ENCODE measurements around the gene CXCL10. TPM values are rescaled to one million over a fixed set of nuclear protein-coding genes. Genes with fewer than 3 reads are reported as not detected.

CXCL10 gene
- total RNA-seq, 2 experiments from 2014 or later = not detected

- no peaks in the 10 kb centered on the region for H3K27me3 ChIP-seq (ENCODE audit: control insufficient read depth in 1 of 2, insufficient read depth in 2 of 2, low read length in 2 of 2)
- Mint-ChIP-seq H3K36me3 (ENCODE audit: low read depth) (no peaks in the 10 kb centered on the region), H3K27ac (no peak overlapping the region), H3K9me3 (no peaks in the 10 kb centered on the region), H3K4me1 (ENCODE audit: low read depth) (peaks cover 13% of the 10 kb centered on the region), H3K4me3 (no peak overlapping the region), H3K27me3 (no peaks in the 10 kb centered on the region)
- ATAC-seq (ENCODE audit: poor library complexity) = no peak
- ChIA-PET POLR2A (no interaction called here), CTCF (no interaction called here)
- no peak for DNase-seq
- H3K4me3 ChIP-seq (ENCODE audit: low read length) = no peak overlapping the region
- H3K36me3 ChIP-seq (ENCODE audit: insufficient read depth, low read length) = no peaks in the 10 kb centered on the region
- intact Hi-C loops (cut with DNase I, micrococcal nuclease) = no loop called here
- no peaks in the 10 kb centered on the region for H3K9me3 ChIP-seq (ENCODE audit: control insufficient read depth in 1 of 2, insufficient read depth in 1 of 2, low read length in 2 of 2)
- no peak for TF ChIP-seq CTCF (IDR thresholded peaks at IDR 0.05)
- H3K4me1 ChIP-seq (ENCODE audit: insufficient read depth, low read length) = peaks cover 10% of the 10 kb centered on the region
- no peak overlapping the region for H3K27ac ChIP-seq (ENCODE audit: low read depth in 1 of 2, low read length in 2 of 2)
These were observed 6.0 kb upstream of the CXCL10 start for GRCh38 chr4:76029300-76029699.

GRCh38 chr4:76028350-76028765 lies 5.1 kb upstream of the CXCL10 start:
- no peak for TF ChIP-seq CTCF (IDR thresholded peaks at IDR 0.05)
- ATAC-seq (ENCODE audit: poor library complexity) (peak; percentile 48), DNase-seq (peak in 3 of 14 experiments; percentile 43 to 49 (median 45))
- Histone ChIP-seq H3K4me3 (ENCODE audit: low read length) (peak overlapping the region; percentile 31), H3K36me3 (ENCODE audit: insufficient read depth, low read length) (no peaks in the 10 kb centered on the region), H3K27me3 (ENCODE audit: control insufficient read depth in 1 of 2, insufficient read depth in 2 of 2, low read length in 2 of 2) (no peaks in the 10 kb centered on the region), H3K27ac (ENCODE audit: low read depth in 1 of 2, low read length in 2 of 2) (no peak overlapping the region), H3K4me1 (ENCODE audit: insufficient read depth, low read length) (peaks cover 13% of the 10 kb centered on the region), H3K9me3 (ENCODE audit: control insufficient read depth in 1 of 2, insufficient read depth in 1 of 2, low read length in 2 of 2) (no peaks in the 10 kb centered on the region)
- peak overlapping the region; percentile 56 for H3K4me3 Mint-ChIP-seq
- POLR2A ChIA-PET = no interaction called here
- CTCF ChIA-PET = no interaction called here
- peaks cover 21% of the 10 kb centered on the region for H3K4me1 Mint-ChIP-seq (ENCODE audit: low read depth)
- H3K9me3 Mint-ChIP-seq = no peaks in the 10 kb centered on the region
- intact Hi-C loops (cut with DNase I, micrococcal nuclease) = no loop called here
- no peaks in the 10 kb centered on the region for H3K36me3 Mint-ChIP-seq (ENCODE audit: low read depth)
- no peak overlapping the region for H3K27ac Mint-ChIP-seq
- no peaks in the 10 kb centered on the region for H3K27me3 Mint-ChIP-seq

- no peaks in the 10 kb centered on the region for H3K9me3 Mint-ChIP-seq
- no peaks in the 10 kb centered on the region for H3K36me3 ChIP-seq (ENCODE audit: insufficient read depth, low read length)
- no peaks in the 10 kb centered on the region for H3K27me3 ChIP-seq (ENCODE audit: control insufficient read depth in 1 of 2, insufficient read depth in 2 of 2, low read length in 2 of 2)
- no peak for TF ChIP-seq CTCF (IDR thresholded peaks at IDR 0.05)
- peak in 1 of 14 experiments; percentile 11 for DNase-seq
- H3K4me1 ChIP-seq (ENCODE audit: insufficient read depth, low read length) = peaks cover 13% of the 10 kb centered on the region
- peaks cover 21% of the 10 kb centered on the region for H3K4me1 Mint-ChIP-seq (ENCODE audit: low read depth)
- ChIA-PET CTCF (no interaction called here), POLR2A (interaction anchor here (0.9 kb wide), 1 partner anchor 12 kb away, joined by 3 read pairs; the partner anchor contains the start of gene CXCL11)
- H3K36me3 Mint-ChIP-seq (ENCODE audit: low read depth) = no peaks in the 10 kb centered on the region
- H3K4me3 Mint-ChIP-seq = peak overlapping the region; percentile 4
- H3K27ac Mint-ChIP-seq = no peak overlapping the region
- no peaks in the 10 kb centered on the region for H3K27me3 Mint-ChIP-seq
- intact Hi-C loops (cut with DNase I, micrococcal nuclease) = no loop called here
- no peak overlapping the region for H3K27ac ChIP-seq (ENCODE audit: low read depth in 1 of 2, low read length in 2 of 2)
- H3K9me3 ChIP-seq (ENCODE audit: control insufficient read depth in 1 of 2, insufficient read depth in 1 of 2, low read length in 2 of 2) = no peaks in the 10 kb centered on the region
- ATAC-seq (ENCODE audit: poor library complexity) = no peak
- H3K4me3 ChIP-seq (ENCODE audit: low read length) = no peak overlapping the region
These were observed 768 bp upstream of the CXCL10 start for GRCh38 chr4:76024065-76024464.
